DLD1 (cell line): ENCODE measurements around the gene LMTK3.

ENCODE experiments used
- in situ Hi-C: cut with HindIII; loops from 2 replicates; pipeline ENCODE4 v1.10.0; 2017; ENCODE audit warnings: low sequenced_read_pairs

The LMTK3 gene

GRCh38 chr19:48508729-48509411 lies 2.8 kb downstream of the LMTK3 start:
- in situ Hi-C loops, result no loop called here

- in situ Hi-C loops, result no loop called here
These were observed 3.7 kb downstream of the LMTK3 start for GRCh38 chr19:48507911-48508439.

- in situ Hi-C loops, result no loop called here
These were observed 5.4 kb downstream of the LMTK3 start for GRCh38 chr19:48506138-48506733.

- in situ Hi-C loops, result no loop called here
These were observed 9.2 kb downstream of the LMTK3 start for GRCh38 chr19:48502350-48503018.

- in situ Hi-C loops, result no loop called here
These were observed 9.9 kb downstream of the LMTK3 start for GRCh38 chr19:48501494-48502349.

GRCh38 chr19:48500830-48501493 lies 10.7 kb downstream of the LMTK3 start:
- in situ Hi-C loops, result no loop called here

GRCh38 chr19:48499316-48500090 lies 12.1 kb downstream of the LMTK3 start:
- in situ Hi-C loops, result no loop called here

- in situ Hi-C loops, result no loop called here
These were observed 12.9 kb downstream of the LMTK3 start for GRCh38 chr19:48498595-48499311.

- in situ Hi-C loops, result no loop called here
These were observed 13.7 kb downstream of the LMTK3 start for GRCh38 chr19:48497728-48498594.

- in situ Hi-C loops, result no loop called here
These were observed 14.5 kb downstream of the LMTK3 start for GRCh38 chr19:48496959-48497727.

GRCh38 chr19:48495396-48495795 lies 16.2 kb downstream of the LMTK3 start:
- in situ Hi-C loops, result no loop called here

- in situ Hi-C loops, result no loop called here
These were observed 17.8 kb downstream of the LMTK3 start for GRCh38 chr19:48493718-48494401.

GRCh38 chr19:48492925-48493717 lies 18.5 kb downstream of the LMTK3 start:
- in situ Hi-C loops, result no loop called here

- in situ Hi-C loops, result no loop called here
These were observed 19.9 kb downstream of the LMTK3 start for GRCh38 chr19:48491793-48492123.

- in situ Hi-C loops, result no loop called here
These were observed 20.4 kb downstream of the LMTK3 start for GRCh38 chr19:48490981-48491792.
